GM19438 (cell line): Measurements from ENCODE around the gene PUM2.
"Not testable (repeated sequence)": the region's sequence is repeated elsewhere in the genome, so short reads cannot be mapped to it uniquely, and the experiment has no call there.

Experiments used
- ATAC-seq: cut with Tn5 transposase; IDR thresholded peaks from one replicate; pipeline ENCODE4 v1.9.1; 2021; ENCODE audit warnings: low read depth; ENCODE audit not compliant: unreplicated experiment

PUM2 gene, protein sequence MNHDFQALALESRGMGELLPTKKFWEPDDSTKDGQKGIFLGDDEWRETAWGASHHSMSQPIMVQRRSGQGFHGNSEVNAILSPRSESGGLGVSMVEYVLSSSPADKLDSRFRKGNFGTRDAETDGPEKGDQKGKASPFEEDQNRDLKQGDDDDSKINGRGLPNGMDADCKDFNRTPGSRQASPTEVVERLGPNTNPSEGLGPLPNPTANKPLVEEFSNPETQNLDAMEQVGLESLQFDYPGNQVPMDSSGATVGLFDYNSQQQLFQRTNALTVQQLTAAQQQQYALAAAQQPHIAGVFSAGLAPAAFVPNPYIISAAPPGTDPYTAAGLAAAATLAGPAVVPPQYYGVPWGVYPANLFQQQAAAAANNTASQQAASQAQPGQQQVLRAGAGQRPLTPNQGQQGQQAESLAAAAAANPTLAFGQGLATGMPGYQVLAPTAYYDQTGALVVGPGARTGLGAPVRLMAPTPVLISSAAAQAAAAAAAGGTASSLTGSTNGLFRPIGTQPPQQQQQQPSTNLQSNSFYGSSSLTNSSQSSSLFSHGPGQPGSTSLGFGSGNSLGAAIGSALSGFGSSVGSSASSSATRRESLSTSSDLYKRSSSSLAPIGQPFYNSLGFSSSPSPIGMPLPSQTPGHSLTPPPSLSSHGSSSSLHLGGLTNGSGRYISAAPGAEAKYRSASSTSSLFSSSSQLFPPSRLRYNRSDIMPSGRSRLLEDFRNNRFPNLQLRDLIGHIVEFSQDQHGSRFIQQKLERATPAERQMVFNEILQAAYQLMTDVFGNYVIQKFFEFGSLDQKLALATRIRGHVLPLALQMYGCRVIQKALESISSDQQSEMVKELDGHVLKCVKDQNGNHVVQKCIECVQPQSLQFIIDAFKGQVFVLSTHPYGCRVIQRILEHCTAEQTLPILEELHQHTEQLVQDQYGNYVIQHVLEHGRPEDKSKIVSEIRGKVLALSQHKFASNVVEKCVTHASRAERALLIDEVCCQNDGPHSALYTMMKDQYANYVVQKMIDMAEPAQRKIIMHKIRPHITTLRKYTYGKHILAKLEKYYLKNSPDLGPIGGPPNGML

DNA sequence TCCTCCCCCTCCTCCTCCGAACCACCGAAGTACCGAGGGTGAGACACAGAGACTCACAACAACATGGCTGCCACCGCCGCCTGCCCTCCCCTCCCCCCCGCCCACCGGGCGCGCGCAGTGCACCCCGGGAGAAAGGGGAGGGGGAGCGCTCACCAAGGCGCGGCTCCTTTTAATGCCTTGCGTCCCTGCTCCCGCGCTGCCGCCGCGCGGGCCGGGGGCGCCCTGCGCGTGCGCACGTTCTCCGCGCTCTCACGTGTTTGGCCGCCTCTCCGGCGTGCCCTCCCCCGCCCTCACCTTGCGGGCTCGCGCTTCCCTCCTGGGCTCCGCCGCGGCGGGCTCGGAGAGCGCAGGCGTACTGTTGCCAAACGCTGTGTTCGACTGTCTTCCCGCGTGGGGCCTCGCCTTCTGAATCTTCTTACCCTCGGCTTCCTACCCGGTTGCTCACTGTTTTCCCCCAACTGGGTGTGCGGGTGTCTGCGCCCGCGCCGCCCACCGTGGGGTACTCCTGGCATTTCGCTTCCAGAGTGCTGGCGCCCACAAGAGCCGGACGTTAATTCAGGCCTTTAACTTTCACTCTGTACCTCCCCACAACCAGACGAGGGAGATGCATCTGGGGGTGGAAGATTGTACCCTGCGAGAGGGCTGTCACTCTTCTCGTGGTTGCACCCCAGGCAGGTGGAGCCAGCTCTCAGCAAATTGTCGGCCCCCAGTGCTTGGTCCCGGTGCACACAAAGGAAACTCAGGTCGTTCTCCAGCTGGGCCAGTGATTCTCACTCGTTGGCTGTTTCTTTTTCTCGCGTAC, at the start of gene PUM2:
TSS of gene PUM2 (minus strand) at position 92 of the 802 bp plus-strand sequence. CDS start 23,484 bp downstream, outside the sequence.
- ATAC-seq, result peak; percentile 73

DNA sequence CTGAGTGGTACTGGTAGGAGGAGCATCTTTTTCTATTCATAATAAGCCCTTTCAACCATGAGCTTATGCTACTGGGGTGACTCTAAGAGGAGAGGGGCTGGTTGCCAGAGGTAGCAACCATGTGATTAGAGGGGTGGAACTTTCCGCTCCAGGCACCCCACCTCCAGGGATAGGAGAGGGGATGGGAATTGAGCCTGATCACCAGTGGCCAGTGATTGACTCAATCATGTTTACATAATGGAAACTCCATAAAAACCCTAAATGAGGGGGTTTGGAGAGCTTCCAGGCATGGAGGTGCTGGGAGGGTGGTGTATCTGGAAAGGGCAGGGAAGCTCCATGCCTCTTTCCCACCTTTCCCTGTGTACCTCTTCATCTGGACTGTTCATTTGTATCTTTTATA, 49.7 kb upstream of the PUM2 start:
- no peak for ATAC-seq

GRCh38 chr2:20398956-20399567, 48.4 kb upstream of the PUM2 start:
- ATAC-seq, result no peak

- ATAC-seq, result no peak
Measured at GRCh38 chr2:20397811-20398447, 47.3 kb upstream of the PUM2 start.

- no peak for ATAC-seq
Measured at GRCh38 chr2:20396356-20397000, 45.8 kb upstream of the PUM2 start.

DNA sequence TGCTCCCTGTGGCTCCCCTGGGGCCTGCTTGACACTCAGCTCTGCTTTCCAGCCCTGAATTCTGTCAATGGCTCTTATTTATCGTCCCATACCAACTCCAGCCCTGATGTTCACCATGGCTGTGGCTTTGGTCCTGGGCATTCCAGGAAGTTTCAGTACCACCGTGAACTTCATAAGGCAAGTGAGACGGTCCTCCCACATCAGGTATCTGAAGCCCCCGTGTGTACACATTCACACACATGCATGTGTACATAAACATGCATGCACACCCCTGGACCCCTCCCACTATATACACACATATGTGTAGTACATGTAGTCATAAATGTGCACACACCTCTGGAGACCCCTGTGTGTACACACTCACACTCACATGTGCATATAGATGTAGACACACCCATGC, 43.3 kb upstream of the PUM2 start:
- ATAC-seq, result no peak

- no peak for ATAC-seq
Measured at GRCh38 chr2:20391951-20392699, 41.5 kb upstream of the PUM2 start.

GRCh38 chr2:20390524-20391123, 40.0 kb upstream of the PUM2 start:
- ATAC-seq, result no peak

- no peak for ATAC-seq
Measured at GRCh38 chr2:20384953-20385352, 34.3 kb upstream of the PUM2 start.

DNA sequence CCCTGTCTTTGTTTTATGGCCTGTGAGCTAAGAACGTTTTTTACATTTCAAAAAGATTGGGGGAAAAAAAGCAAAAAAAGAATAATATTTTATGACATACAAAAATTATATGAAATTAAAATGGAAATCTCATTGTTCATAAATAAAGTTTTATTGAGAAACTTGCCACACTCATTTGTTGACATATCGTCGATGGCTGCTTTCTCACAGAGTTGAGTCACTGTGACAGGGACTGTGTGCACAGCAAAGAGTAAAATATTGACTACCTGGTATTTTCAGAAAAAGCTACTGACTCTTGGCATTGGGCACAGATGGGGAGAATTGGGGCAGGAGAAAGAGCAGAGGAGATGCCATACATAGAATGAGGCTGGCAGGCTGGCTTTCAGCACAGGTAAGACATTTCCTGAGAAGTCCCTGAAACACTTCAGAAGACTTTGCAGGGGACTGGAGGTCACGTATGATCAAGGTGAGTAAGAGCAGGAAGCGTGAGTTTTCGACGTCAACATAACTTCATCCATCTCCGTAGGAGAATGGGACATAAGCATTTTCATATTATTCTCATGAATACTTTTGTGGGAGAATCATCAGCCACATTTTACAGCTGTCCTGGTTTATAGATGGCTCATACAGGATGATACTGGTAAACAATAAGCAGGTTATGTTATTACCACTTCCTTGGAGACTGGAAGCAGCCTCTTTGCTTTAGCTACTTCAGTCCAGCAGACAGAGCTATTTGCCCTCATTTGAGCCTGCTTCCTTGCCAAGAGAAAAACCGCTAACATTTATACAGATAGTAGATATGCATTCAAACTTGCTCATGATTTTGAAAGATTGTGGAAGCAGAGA, 32.5 kb upstream of the PUM2 start:
- no peak for ATAC-seq

GRCh38 chr2:20381457-20381856, 30.8 kb upstream of the PUM2 start:
- ATAC-seq, result no peak

GRCh38 chr2:20378891-20379519, 28.4 kb upstream of the PUM2 start:
- no peak for ATAC-seq

DNA sequence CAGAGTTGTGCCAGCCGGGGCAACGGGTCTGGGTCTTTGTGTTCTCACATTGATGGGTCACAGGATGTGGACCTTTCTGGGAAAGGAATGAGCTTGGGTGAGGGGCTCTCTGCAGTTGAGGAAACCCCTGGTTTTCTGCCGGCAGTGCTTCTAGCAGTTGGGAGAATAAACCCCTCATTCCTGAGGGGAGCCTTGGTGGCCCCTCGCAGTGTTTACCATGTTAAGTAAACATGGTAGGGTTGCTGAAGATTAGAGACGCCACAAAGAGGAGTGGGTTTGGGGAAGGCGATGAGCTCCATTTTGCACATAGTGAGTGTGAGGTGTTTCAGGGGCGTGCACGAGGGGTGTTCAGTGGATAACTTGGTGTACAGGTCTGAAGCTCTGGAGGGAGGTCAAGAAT, 27.7 kb upstream of the PUM2 start:
- ATAC-seq, result no peak

DNA sequence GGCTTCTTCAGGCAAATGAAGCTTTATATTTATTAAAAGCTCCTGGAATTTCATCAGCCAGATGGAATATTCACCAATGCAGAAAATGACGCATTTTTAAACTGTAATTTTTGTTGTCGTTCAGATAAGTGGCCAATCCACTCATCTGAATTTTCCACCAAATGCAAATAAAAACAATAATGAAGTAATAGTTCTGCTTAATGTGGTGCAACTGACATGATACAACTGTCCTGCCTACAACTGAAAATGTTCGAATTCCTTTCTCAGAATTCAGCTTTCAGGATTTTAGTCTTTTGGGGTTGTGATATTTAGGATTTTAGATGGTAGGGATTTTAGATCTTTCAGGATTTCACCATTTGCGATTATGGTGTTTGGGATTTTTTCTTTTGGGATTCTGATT, 27.1 kb upstream of the PUM2 start:
- ATAC-seq, result no peak

DNA sequence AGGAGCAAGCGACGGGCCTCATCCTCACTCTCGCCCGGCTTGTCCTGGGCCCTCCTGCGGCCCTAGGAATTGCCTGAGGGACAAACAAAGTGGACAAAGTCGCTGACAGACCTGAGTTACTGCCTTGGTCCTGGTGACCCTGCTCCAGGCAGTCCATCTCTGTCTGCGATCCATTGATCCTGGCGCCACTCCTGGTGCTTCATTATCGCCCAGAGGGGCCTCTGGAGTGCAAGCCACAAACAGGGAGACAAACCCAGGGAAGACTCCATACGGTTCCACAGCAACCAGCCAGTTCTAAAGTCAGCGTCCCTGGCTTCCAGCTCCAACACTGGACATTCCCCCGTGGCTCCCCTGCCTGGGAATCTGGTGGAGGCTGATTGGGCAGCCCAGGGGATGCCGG, 24.3 kb upstream of the PUM2 start:
- ATAC-seq, result not testable (repeated sequence)

GRCh38 chr2:20372896-20373640, 22.4 kb upstream of the PUM2 start:
- no peak for ATAC-seq
